ENCODE data around the gene CTSD.

The CTSD gene

GRCh38 chr11:1707751-1708150 is 56.0 kb downstream of the CTSD start:
- no peak for TF ChIP-seq CTCF (conservative IDR thresholded peaks at IDR 0.05; ENCODE audit: control insufficient read depth, insufficient read depth, low read depth, low read length)
- DNase-seq (ENCODE audit: low read depth): peak; percentile 53
- no peak overlapping the region for H3K4me3 ChIP-seq (ENCODE audit: control insufficient read depth, low read depth, low read length)

DNA sequence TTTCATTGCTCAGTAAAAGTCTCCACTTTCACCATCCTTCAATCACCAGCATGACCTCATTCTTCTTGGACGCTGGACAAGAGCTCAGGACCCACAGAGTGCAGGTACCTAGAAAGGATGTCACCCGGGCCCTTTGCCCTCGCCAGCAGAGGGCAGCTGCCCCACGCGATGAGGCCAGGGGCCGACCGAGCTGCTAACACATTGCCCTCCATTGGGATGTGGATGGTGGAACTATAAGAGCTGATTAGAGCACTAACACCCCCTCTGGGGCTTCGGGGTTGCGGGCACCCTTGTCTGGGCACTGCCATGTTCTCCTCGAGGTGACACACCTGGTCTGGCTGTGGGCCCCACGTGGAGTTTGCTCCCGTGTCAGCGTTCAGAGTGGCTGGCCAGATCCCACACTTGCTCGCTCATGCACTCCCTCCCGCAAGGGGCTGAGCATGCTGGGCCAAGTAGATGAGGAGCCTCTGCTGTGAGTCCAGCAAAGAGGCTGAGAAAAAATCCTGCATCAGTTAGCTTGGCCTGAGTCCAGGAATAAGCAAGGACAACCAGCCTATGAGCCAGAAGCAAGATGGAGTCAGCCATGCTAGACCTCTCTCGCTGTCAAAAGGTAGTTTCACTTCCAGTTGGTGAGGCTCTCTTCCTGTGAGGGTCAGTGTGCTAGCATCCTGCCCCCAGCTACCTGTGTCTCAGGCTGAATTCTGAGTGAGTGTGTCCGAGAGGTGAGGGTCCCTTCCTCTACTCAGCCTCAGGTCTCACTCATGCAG is 56.9 kb downstream of the CTSD start:
- peak; percentile 23 for TF ChIP-seq CTCF (conservative IDR thresholded peaks at IDR 0.05; ENCODE audit: control insufficient read depth, insufficient read depth, low read depth, low read length)
- DNase-seq (ENCODE audit: low read depth): peak; percentile 9
- no peak overlapping the region for H3K4me3 ChIP-seq (ENCODE audit: control insufficient read depth, low read depth, low read length)

DNA sequence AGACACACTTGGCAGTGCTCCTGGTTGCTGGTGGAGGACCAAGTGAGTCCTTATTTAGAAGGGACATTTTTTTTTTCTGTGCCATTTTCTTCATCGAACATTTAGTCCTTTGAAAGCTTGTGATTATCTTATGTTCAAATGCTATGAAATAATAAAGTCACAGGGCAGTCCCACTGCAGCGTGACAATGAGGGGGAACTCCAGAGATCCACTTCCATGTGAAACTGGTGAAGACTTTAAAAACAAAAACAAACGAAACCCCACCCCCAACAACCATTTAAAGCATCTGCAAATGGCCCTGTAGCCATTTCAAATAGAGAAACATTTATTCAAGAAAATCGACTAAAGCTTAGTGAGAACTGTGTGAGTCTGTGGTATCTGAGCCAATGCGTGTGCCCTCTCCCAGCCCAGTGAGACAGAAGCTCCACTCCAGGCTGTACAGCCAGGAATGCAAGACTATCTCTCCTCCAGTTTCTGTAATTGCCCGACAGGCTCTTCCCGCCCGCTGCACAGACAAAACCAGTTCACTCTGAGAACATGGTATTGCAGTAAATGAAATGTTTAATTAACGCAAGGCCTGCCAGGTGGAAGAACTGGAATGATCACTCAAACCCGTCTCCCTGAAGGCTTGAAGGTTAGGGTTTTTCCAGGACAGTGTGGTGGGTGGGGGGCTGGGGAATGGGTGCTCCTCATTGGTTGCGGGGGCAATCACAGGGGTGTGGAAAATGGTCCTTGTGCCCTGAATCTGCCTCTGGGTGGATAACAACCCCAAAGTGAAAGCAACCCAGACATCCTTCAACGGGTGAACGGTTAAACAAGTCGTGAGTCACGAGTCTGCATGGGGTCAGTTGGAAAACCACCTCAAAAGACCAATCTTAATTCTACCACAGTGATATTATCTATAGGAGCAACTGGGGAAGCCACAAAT is 58.3 kb downstream of the CTSD start:
- no peak overlapping the region for H3K4me3 ChIP-seq (ENCODE audit: control insufficient read depth, low read depth, low read length)
- no peak for DNase-seq (ENCODE audit: low read depth)
- no peak for TF ChIP-seq CTCF (conservative IDR thresholded peaks at IDR 0.05; ENCODE audit: control insufficient read depth, insufficient read depth, low read depth, low read length)

DNA sequence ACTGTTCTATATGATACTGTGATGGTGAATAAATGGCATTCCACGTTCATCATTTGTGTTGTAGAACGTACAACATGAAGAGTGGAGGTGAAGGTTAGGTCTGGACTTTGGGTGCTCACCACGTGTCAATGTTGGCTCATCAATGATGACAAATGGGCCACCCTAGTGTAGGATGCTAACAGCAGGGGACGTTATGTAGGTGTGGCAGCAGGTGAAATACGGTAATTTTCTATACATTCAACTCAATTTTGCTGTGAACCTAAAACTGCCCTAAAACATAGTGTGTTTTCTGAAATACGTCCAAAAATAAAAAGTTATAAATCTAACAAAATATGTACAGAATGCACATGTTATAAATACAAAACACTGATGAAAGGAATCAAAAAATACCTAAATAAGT is 60.6 kb downstream of the CTSD start:
- no peak for DNase-seq (ENCODE audit: low read depth)
- no peak overlapping the region for H3K4me3 ChIP-seq (ENCODE audit: control insufficient read depth, low read depth, low read length)
- TF ChIP-seq CTCF (conservative IDR thresholded peaks at IDR 0.05; ENCODE audit: control insufficient read depth, insufficient read depth, low read depth, low read length): no peak

Measured in fibroblast of mammary gland (primary cell).